ENCODE results near the gene C13orf42. TPM values are rescaled to one million over a fixed set of nuclear protein-coding genes. Genes with fewer than 3 reads are reported as not detected.

The C13orf42 gene
- total and polyA plus RNA-seq, 2 donors (not counting 3 experiments of a cell fraction or from before 2014, with no cell fraction given): not detected

DNA sequence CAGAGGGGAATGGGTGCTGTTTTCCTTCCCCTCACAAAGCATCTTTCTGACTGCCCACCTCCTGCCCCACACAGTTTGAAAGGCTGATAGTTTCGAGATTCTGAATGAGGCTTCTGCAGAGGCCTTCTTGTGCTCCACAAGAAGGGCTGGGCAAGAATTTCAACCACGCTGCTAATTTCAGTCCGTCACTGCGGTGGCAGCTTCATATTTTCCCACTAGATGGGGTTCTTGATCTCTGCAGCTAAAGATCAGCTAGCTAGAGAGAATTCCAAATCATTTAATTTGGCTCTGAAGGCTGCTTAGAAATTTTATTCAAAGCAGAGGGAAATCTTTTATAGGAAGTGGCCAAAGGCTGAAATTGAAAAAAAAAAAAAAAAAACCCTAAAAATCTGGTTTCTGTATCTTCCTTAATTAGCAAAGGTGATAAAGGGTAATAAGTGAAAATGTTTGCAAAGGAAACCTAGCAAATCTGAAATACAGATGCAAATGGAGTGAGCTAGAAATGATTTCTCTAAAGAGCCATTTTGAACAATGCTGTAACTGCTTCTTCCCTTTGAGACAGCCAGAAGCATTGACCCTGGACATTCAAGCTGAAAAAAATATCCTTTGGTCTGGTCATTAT, 38.0 kb upstream of the C13orf42 start:
- no peak overlapping the region for H3K27ac ChIP-seq (ENCODE audit: insufficient read depth, low read depth, low read length)
- intact Hi-C loops (cut with micrococcal nuclease): loop anchor here (1.0 to 10.0 kb wide), 6 partner anchors 24 to 653 kb away; partner anchors contain the start of genes DHRS12, FAM124A and INTS6
- H3K9me3 ChIP-seq (replicated peaks; ENCODE audit: control insufficient read depth, insufficient read depth, low read length): no peaks in the 10 kb centered on the region
- ChIA-PET POLR2A (interaction anchor here (0.5 to 0.7 kb wide), 5 partner anchors 10 to 1231 kb away, joined by 3 to 9 read pairs (median 3); no protein-coding TSS in a partner anchor), CTCF (interaction anchor here (0.5 to 10.6 kb wide), 37 partner anchors 8 to 1501 kb away, joined by 3 to 378 read pairs (median 3); no protein-coding TSS in a partner anchor)
- H3K27me3 ChIP-seq (ENCODE audit: control insufficient read depth in 2 of 2, insufficient read depth in 2 of 2, low read length in 2 of 2): no peaks in the 10 kb centered on the region
- H3K79me2 ChIP-seq (ENCODE audit: control insufficient read depth, insufficient read depth, low read length): no peaks in the 10 kb centered on the region
- TF ChIP-seq, protein P1, sequence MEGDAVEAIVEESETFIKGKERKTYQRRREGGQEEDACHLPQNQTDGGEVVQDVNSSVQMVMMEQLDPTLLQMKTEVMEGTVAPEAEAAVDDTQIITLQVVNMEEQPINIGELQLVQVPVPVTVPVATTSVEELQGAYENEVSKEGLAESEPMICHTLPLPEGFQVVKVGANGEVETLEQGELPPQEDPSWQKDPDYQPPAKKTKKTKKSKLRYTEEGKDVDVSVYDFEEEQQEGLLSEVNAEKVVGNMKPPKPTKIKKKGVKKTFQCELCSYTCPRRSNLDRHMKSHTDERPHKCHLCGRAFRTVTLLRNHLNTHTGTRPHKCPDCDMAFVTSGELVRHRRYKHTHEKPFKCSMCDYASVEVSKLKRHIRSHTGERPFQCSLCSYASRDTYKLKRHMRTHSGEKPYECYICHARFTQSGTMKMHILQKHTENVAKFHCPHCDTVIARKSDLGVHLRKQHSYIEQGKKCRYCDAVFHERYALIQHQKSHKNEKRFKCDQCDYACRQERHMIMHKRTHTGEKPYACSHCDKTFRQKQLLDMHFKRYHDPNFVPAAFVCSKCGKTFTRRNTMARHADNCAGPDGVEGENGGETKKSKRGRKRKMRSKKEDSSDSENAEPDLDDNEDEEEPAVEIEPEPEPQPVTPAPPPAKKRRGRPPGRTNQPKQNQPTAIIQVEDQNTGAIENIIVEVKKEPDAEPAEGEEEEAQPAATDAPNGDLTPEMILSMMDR (IDR thresholded peaks at IDR 0.05; ENCODE audit: extremely low read depth in 1 of 2, insufficient read depth in 1 of 2, low read depth in 1 of 2, low read length in 2 of 2): peak; percentile 60 to 68
- TF ChIP-seq FOS (IDR thresholded peaks at IDR 0.05; ENCODE audit: borderline replicate concordance, insufficient read depth, low read length): no peak
- FAIRE-seq (peak; percentile 91), DNase-seq (ENCODE audit: low read depth, low spot score) (peak; percentile 78)
- H3K4me3 ChIP-seq (replicated peaks in 1 of 3; ENCODE audit: insufficient read depth in 1 of 3, low read depth in 1 of 3, low read length in 3 of 3): no peak overlapping the region
- no peaks in the 10 kb centered on the region for H3K9me1 ChIP-seq (replicated peaks; ENCODE audit: control insufficient read depth, extremely low read depth, insufficient read depth, low read length)
- H3K4me2 ChIP-seq (ENCODE audit: insufficient read depth, low read length): no peak overlapping the region
- no TSS peak for BruUV-seq (replicated peaks)
- H4K20me1 ChIP-seq (replicated peaks; ENCODE audit: control insufficient read depth, extremely low read depth, insufficient read depth, low read length): no peaks in the 10 kb centered on the region
- no peaks in the 10 kb centered on the region for H3K36me3 ChIP-seq (ENCODE audit: control insufficient read depth in 2 of 2, extremely low read depth in 1 of 2, insufficient read depth in 2 of 2, low read length in 2 of 2)
- H3K9ac ChIP-seq (replicated peaks; ENCODE audit: extremely low read depth, insufficient read depth, low read length): no peak overlapping the region
- dilution Hi-C loops (cut with MboI; ENCODE audit: extremely low pct_ligation_motif_present, low sequenced_read_pairs): no loop called here
- peak overlapping the region; percentile 85 for H2AFZ ChIP-seq (ENCODE audit: low read depth, low read length)
- H3K4me1 ChIP-seq (ENCODE audit: control insufficient read depth, extremely low read depth, insufficient read depth, low read length): peaks cover 11% of the 10 kb centered on the region
